K562 (cell line): ENCODE measurements around the gene DOCK8. TPM values are rescaled to one million over a fixed set of nuclear protein-coding genes. Genes with fewer than 3 reads are reported as not detected.

Experiments used
- ATAC-seq: fragments of 200-7000 bp; cut with Tn5 transposase; 3 replicates; pipeline ENCODE4 v1.9.1; 2020; ENCODE audit warnings: moderate library complexity
- BruUV-seq: library from RNA; stranded (reverse); fragments of 400-500 nt; replicated peaks from 2 replicates; lab custom pipeline; 2021; lab: Mats Ljungman, UMichigan
- CTCF ChIA-PET: fragments of 300-600 bp; formaldehyde crosslinking; extraction: SDS; loops from one replicate; lab custom pipeline; 2021; ENCODE audit warnings: low intra/inter-chr PET ratio; lab: Yijun Ruan, JAX
- POLR2A ChIA-PET: fragments of 300-600, 350-650 bp; sonication (Branson Sonifier 250); formaldehyde crosslinking; extraction: SDS; loops from one replicate; lab custom pipeline; 2021; ENCODE audit warnings: antibody characterized with exemption, inconsistent platforms; lab: Yijun Ruan, JAX
- DNase-seq, 4 experiments: peaks; one replicate each; pipeline versions ENCODE4 v3.0.0 to v3.0.0-alpha.2; 2011 to 2018; ENCODE audit warnings: low spot score in 3 of 4, mixed read lengths in 3 of 4; ENCODE audit errors: extremely low read depth in 1 of 4
- FAIRE-seq: peaks from 2 replicates; lab custom pipeline; 2011; peaks lifted over from hg19 to GRCh38; lab: Jason Lieb, UNC
- H2AFZ ChIP-seq: 2 replicates; pipeline ENCODE4 v1.6.0; 2011; ENCODE audit warnings: low read depth, low read length, control low read depth, inconsistent platforms
- H3K27ac ChIP-seq: fragments of 200-600 bp; 3 replicates; pipeline ENCODE4 v1.8.0; 2011; ENCODE audit warnings: low read depth, mild to moderate bottlenecking, control low read depth, inconsistent platforms, low read length, moderate library complexity, mixed read lengths; ENCODE audit errors: extremely low read depth
- H3K27me3 ChIP-seq, 2 experiments: fragments of 300-600 bp in 1 of 2; 2 replicates in 1 of 2; 3 replicates in 1 of 2; pipeline versions ENCODE4 v1.6.0 to v1.8.0; 2011; ENCODE audit warnings: inconsistent platforms in 2 of 2, low read length in 2 of 2, mild to moderate bottlenecking in 1 of 2, mixed read lengths in 1 of 2, moderate library complexity in 1 of 2; ENCODE audit not compliant: control insufficient read depth in 2 of 2, insufficient read depth in 2 of 2
- H3K36me3 ChIP-seq: fragments of 300-600 bp; 3 replicates; pipeline ENCODE4 v1.8.0; 2011; ENCODE audit warnings: mild to moderate bottlenecking, low read length, inconsistent platforms; ENCODE audit not compliant: control insufficient read depth, insufficient read depth
- H3K4me1 ChIP-seq, 2 experiments: fragments of 200-600 bp in 1 of 2; replicated peaks in 1 of 2; 2 replicates in 1 of 2; 3 replicates in 1 of 2; pipeline versions ENCODE4 v1.5.1 to v1.8.0; 2011; ENCODE audit warnings: inconsistent platforms in 2 of 2, low read length in 2 of 2, mild to moderate bottlenecking in 1 of 2, mixed read lengths in 1 of 2, moderate library complexity in 1 of 2; ENCODE audit not compliant: control insufficient read depth in 2 of 2, insufficient read depth in 2 of 2
- H3K4me2 ChIP-seq: 2 replicates; pipeline ENCODE4 v1.6.1; 2011; ENCODE audit warnings: low read length, control low read depth, inconsistent platforms, mixed read lengths; ENCODE audit not compliant: insufficient read depth
- H3K4me3 ChIP-seq: fragments of 200-600 bp; sonication (generic), shearing (Covaris generic); 2 replicates; pipeline ENCODE4 v1.5.1; 2016; ENCODE audit warnings: control low read depth, inconsistent platforms
- H3K79me2 ChIP-seq: fragments of 200-600 bp; 3 replicates; pipeline ENCODE4 v1.8.0; 2011; ENCODE audit warnings: low read length, inconsistent platforms; ENCODE audit not compliant: control insufficient read depth, insufficient read depth
- H3K9ac ChIP-seq, 2 experiments: 2 replicates each; pipeline versions ENCODE4 v1.6.0 to v1.6.1; 2011; ENCODE audit warnings: low read depth in 2 of 2, low read length in 2 of 2, control low read depth in 1 of 2, inconsistent platforms in 1 of 2, mild to moderate bottlenecking in 1 of 2, mixed read lengths in 1 of 2; ENCODE audit not compliant: insufficient read depth in 1 of 2
- H3K9me1 ChIP-seq: one replicate; pipeline ENCODE4 v1.6.0; 2011; ENCODE audit warnings: inconsistent platforms, mild to moderate bottlenecking, low read length, moderate library complexity; ENCODE audit not compliant: control insufficient read depth, insufficient read depth
- H3K9me3 ChIP-seq: replicated peaks from 2 replicates; pipeline ENCODE4 v1.5.1; 2011; ENCODE audit warnings: low read depth, low read length, inconsistent platforms; ENCODE audit not compliant: control insufficient read depth, insufficient read depth
- H4K20me1 ChIP-seq: replicated peaks from 2 replicates; pipeline ENCODE4 v1.6.1; 2011; ENCODE audit warnings: low read length, inconsistent platforms, mixed read lengths; ENCODE audit not compliant: control insufficient read depth, insufficient read depth
- BRF1 ChIP-seq: IDR thresholded peaks from 3 replicates; pipeline ENCODE4 v1.6.1; 2011; ENCODE audit warnings: borderline replicate concordance, mild to moderate bottlenecking; ENCODE audit not compliant: insufficient read length; ENCODE audit errors: extremely low read depth
- CCAR2 ChIP-seq: fragments of 200-400 bp; formaldehyde crosslinking; IDR thresholded peaks from 2 replicates; pipeline ENCODE4 v1.6.1; 2017; ENCODE audit warnings: mild to moderate bottlenecking, low read depth, low read length
- NFRKB ChIP-seq: fragments of 450-650 bp; IDR thresholded peaks from 2 replicates; pipeline ENCODE4 v1.6.1; 2016; ENCODE audit warnings: low read depth
- POU5F1 ChIP-seq: fragments of 150-350 bp; IDR thresholded peaks from 2 replicates; pipeline ENCODE4 v1.6.1; 2014; ENCODE audit warnings: borderline replicate concordance, low read length, low read depth, mild to moderate bottlenecking; ENCODE audit not compliant: partially characterized antibody
- RBFOX2 ChIP-seq: fragments of 200-400 bp; formaldehyde crosslinking; IDR thresholded peaks from 2 replicates; pipeline ENCODE4 v1.6.1; 2017; ENCODE audit warnings: low read depth, mild to moderate bottlenecking, low read length, moderate library complexity
- SMARCC2 ChIP-seq: fragments of 450-650 bp; IDR thresholded peaks from 2 replicates; pipeline ENCODE4 v1.6.1; 2017; ENCODE audit warnings: antibody characterized with exemption, moderate library complexity, mild to moderate bottlenecking, low read depth
- WGBS: fragments of 100-300 bp; shearing (Covaris generic); methylation state at CpG from one replicate; pipeline ENCODE4 v1.1.6; 2016; ENCODE audit warnings: low coverage, mixed read lengths; ENCODE audit not compliant: insufficient coverage; ENCODE audit errors: missing lambda C conversion rate; 5-methylcytosine and 5-hydroxymethylcytosine counted together
- in situ Hi-C: fragments of 300-500 bp; cut with MboI; formaldehyde crosslinking; loops from 4 replicates; pipeline ENCODE4 v1.15.0; 2018; ENCODE audit warnings: inconsistent platforms, mixed read lengths
- intact Hi-C: fragments of 100-400 bp; cut with micrococcal nuclease; formaldehyde crosslinking; loops from 2 replicates; pipeline ENCODE4 v1.14.2; 2022
- polyA plus RNA-seq, 8 experiments: library from polyadenylated mRNA; depleted of rRNA in 4 of 8; stranded (reverse) in 5 of 8; unstranded in 3 of 8; fragments of >200 nt; fragmentation: Nextera tagmentation in 2 of 8; fragmentation: Illumina TruSeq in 1 of 8; extraction: Ambion mirVana in 2 of 8; extraction: Trizol in 1 of 8; gene quantifications; 2 replicates each; pipeline versions ENCODE4 v1.2.1 to v1.2.3, GENCODE V29; 2011 to 2014; ENCODE audit warnings: inconsistent platforms in 1 of 8, missing spikeins in 1 of 8
- total RNA-seq, 7 experiments: library from RNA; depleted of rRNA in 6 of 7; stranded (reverse); fragments of >200 nt in 6 of 7; fragmentation: Illumina TruSeq in 2 of 7; extraction: Trizol in 2 of 7; gene quantifications; 2 replicates each; pipeline versions ENCODE4 v1.2.1 to v1.2.3, GENCODE V29; 2011 to 2021; ENCODE audit warnings: low replicate concordance in 1 of 7
- TF ChIP-seq, protein P1 (sequence below): sonication (generic); IDR thresholded peaks from 2 replicates; pipeline ENCODE4 v1.6.1; 2016
- TF ChIP-seq, protein P2 (sequence below): fragments of 250-450 bp; sonication (Bioruptor Pico); IDR thresholded peaks from 2 replicates; pipeline ENCODE4 v1.8.0; 2022; ENCODE audit warnings: moderate library complexity, mild to moderate bottlenecking, inconsistent platforms

Gene DOCK8
- total and polyA plus RNA-seq, 9 of the 15 experiments (the other 6 are each of a cell fraction or from before 2014, with no cell fraction given) = 14.4 to 53.8 (median 25.1) TPM

DNA sequence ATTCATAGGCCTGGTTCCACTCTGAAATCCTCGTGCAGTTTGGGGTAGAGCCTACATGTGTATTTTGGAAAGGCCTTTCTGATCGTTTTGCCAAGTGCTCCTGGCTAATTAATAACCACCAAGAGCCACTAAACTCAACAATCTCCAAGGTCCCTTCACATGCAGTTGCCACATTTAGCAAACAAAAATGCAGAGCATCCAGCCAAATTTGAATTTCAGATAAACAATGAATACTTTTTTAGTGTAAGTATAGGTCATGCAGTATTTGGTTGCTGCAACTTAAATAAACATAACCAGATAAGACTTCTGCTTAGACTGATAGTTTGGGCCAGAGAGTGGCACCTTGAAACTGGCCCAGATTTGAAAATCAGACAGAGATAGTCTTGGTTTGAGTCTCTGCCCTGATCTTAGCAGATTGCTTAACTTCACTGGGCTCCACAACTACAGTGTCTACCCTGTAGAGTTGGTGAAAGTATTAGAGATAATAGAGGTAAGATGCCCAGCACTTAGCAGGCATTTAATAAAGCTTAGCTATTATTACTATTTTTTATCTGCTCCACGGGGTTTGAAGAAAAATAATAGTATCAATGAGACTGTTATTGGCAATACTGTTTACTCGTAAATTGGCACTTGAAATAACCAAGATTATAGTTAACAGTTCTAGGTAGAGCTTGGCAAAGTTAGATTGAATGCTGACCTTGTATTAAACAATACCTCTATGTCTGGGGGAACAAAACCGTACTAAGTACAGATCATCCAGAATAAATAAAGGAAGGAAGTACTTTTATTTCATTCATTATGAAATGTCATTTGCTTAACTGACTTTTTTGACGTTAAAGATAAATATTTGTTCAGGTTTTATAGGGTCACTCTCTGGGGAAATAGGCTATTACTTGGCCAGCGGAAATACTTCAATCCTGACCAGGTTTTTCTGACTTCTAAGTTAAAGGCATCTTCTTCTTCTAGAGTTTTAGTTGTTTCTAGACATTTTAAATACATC, 274.8 kb downstream of the DOCK8 start:
- Histone ChIP-seq H3K4me3 (no peak overlapping the region), H3K9ac (no peak overlapping the region), H3K9me1 (no peaks in the 10 kb centered on the region), H3K4me2 (no peak overlapping the region), H3K27ac (no peak overlapping the region), H4K20me1 (no peaks in the 10 kb centered on the region), H2AFZ (no peak overlapping the region), H3K27me3 (peaks cover 0 to 8% of the 10 kb centered on the region in 2 experiments; a peak in 2 of 5 replicates), H3K79me2 (no peaks in the 10 kb centered on the region), H3K4me1 (no peaks in the 10 kb centered on the region), H3K36me3 (no peaks in the 10 kb centered on the region), H3K9me3 (no peaks in the 10 kb centered on the region)
- ATAC-seq (no peak), FAIRE-seq (no peak), DNase-seq (no peak)
- TF ChIP-seq, protein P1, sequence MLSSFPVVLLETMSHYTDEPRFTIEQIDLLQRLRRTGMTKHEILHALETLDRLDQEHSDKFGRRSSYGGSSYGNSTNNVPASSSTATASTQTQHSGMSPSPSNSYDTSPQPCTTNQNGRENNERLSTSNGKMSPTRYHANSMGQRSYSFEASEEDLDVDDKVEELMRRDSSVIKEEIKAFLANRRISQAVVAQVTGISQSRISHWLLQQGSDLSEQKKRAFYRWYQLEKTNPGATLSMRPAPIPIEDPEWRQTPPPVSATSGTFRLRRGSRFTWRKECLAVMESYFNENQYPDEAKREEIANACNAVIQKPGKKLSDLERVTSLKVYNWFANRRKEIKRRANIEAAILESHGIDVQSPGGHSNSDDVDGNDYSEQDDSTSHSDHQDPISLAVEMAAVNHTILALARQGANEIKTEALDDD = no peak
- TF ChIP-seq BRF1 (no peak), CCAR2 (no peak), POU5F1 (no peak), NFRKB (no peak), RBFOX2 (no peak), SMARCC2 (no peak)
- TF ChIP-seq, protein P2, sequence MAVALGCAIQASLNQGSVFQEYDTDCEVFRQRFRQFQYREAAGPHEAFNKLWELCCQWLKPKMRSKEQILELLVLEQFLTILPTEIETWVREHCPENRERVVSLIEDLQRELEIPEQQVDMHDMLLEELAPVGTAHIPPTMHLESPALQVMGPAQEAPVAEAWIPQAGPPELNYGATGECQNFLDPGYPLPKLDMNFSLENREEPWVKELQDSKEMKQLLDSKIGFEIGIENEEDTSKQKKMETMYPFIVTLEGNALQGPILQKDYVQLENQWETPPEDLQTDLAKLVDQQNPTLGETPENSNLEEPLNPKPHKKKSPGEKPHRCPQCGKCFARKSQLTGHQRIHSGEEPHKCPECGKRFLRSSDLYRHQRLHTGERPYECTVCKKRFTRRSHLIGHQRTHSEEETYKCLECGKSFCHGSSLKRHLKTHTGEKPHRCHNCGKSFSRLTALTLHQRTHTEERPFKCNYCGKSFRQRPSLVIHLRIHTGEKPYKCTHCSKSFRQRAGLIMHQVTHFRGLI (CRISPR knock-in tag) = no peak
- POLR2A ChIA-PET = no interaction called here
- WGBS = under 1% methylated on average over 7 of the region's 7 CpGs
- no TSS peak for BruUV-seq
- in situ Hi-C loops = no loop called here
- CTCF ChIA-PET = interaction anchor here (0.6 kb wide), 1 partner anchor 10 kb away, joined by 3 read pairs; no protein-coding TSS in a partner anchor
- intact Hi-C loops = no loop called here
